ENCODE data around the gene TMIGD1.

The TMIGD1 gene

GRCh38 chr17:30337393-30337999, 3.6 kb upstream of the TMIGD1 start:
- DNase-seq (ENCODE audit: low spot score): no peak
- Histone ChIP-seq H3K27me3 (ENCODE audit: insufficient read depth, poor library complexity, severe bottlenecking) (no peaks in the 10 kb centered on the region), H3K4me3 (ENCODE audit: severe bottlenecking) (no peak overlapping the region), H3K4me1 (ENCODE audit: insufficient read depth, poor library complexity, severe bottlenecking) (peaks cover 10% of the 10 kb centered on the region), H3K9me3 (ENCODE audit: severe bottlenecking) (no peaks in the 10 kb centered on the region), H3K36me3 (ENCODE audit: low read depth) (no peaks in the 10 kb centered on the region), H3K27ac (ENCODE audit: poor library complexity, severe bottlenecking) (no peak overlapping the region)
- ATAC-seq (ENCODE audit: low read depth): no peak
- no peak for TF ChIP-seq CTCF (IDR thresholded peaks at IDR 0.05; ENCODE audit: poor library complexity, severe bottlenecking)

GRCh38 chr17:30336369-30337171, 2.7 kb upstream of the TMIGD1 start:
- no peaks in the 10 kb centered on the region for H3K36me3 ChIP-seq (ENCODE audit: low read depth)
- ATAC-seq (ENCODE audit: low read depth) (no peak), DNase-seq (ENCODE audit: low spot score) (no peak)
- no peak overlapping the region for H3K27ac ChIP-seq (ENCODE audit: poor library complexity, severe bottlenecking)
- no peak overlapping the region for H3K4me3 ChIP-seq (ENCODE audit: severe bottlenecking)
- TF ChIP-seq CTCF (IDR thresholded peaks at IDR 0.05; ENCODE audit: poor library complexity, severe bottlenecking): peak; percentile 74
- no peaks in the 10 kb centered on the region for H3K27me3 ChIP-seq (ENCODE audit: insufficient read depth, poor library complexity, severe bottlenecking)
- peaks cover 10% of the 10 kb centered on the region for H3K4me1 ChIP-seq (ENCODE audit: insufficient read depth, poor library complexity, severe bottlenecking)
- H3K9me3 ChIP-seq (ENCODE audit: severe bottlenecking): no peaks in the 10 kb centered on the region

GRCh38 chr17:30334421-30334820, 564 bp upstream of the TMIGD1 start:
- H3K9me3 ChIP-seq (ENCODE audit: severe bottlenecking): no peaks in the 10 kb centered on the region
- no peaks in the 10 kb centered on the region for H3K36me3 ChIP-seq (ENCODE audit: low read depth)
- no peaks in the 10 kb centered on the region for H3K4me1 ChIP-seq (ENCODE audit: insufficient read depth, poor library complexity, severe bottlenecking)
- H3K27me3 ChIP-seq (ENCODE audit: insufficient read depth, poor library complexity, severe bottlenecking): no peaks in the 10 kb centered on the region
- H3K27ac ChIP-seq (ENCODE audit: poor library complexity, severe bottlenecking): no peak overlapping the region
- ATAC-seq (ENCODE audit: low read depth) (no peak), DNase-seq (ENCODE audit: low spot score) (no peak)
- H3K4me3 ChIP-seq (ENCODE audit: severe bottlenecking): no peak overlapping the region
- no peak for TF ChIP-seq CTCF (IDR thresholded peaks at IDR 0.05; ENCODE audit: poor library complexity, severe bottlenecking)

GRCh38 chr17:30332057-30332542, 1.8 kb downstream of the TMIGD1 start:
- TF ChIP-seq CTCF (IDR thresholded peaks at IDR 0.05; ENCODE audit: poor library complexity, severe bottlenecking): no peak
- DNase-seq (ENCODE audit: low spot score) (no peak), ATAC-seq (ENCODE audit: low read depth) (peak; percentile 58)
- Histone ChIP-seq H3K36me3 (ENCODE audit: low read depth) (no peaks in the 10 kb centered on the region), H3K9me3 (ENCODE audit: severe bottlenecking) (no peaks in the 10 kb centered on the region), H3K4me1 (ENCODE audit: insufficient read depth, poor library complexity, severe bottlenecking) (no peaks in the 10 kb centered on the region), H3K27ac (ENCODE audit: poor library complexity, severe bottlenecking) (no peak overlapping the region), H3K27me3 (ENCODE audit: insufficient read depth, poor library complexity, severe bottlenecking) (no peaks in the 10 kb centered on the region), H3K4me3 (ENCODE audit: severe bottlenecking) (no peak overlapping the region)

GRCh38 chr17:30326809-30327208, 7.0 kb downstream of the TMIGD1 start:
- ATAC-seq (ENCODE audit: low read depth): no peak
- Histone ChIP-seq H3K36me3 (ENCODE audit: low read depth) (no peaks in the 10 kb centered on the region), H3K9me3 (ENCODE audit: severe bottlenecking) (no peaks in the 10 kb centered on the region), H3K27ac (ENCODE audit: poor library complexity, severe bottlenecking) (no peak overlapping the region), H3K4me1 (ENCODE audit: insufficient read depth, poor library complexity, severe bottlenecking) (no peaks in the 10 kb centered on the region), H3K27me3 (ENCODE audit: insufficient read depth, poor library complexity, severe bottlenecking) (no peaks in the 10 kb centered on the region), H3K4me3 (ENCODE audit: severe bottlenecking) (no peak overlapping the region)
- TF ChIP-seq CTCF (IDR thresholded peaks at IDR 0.05; ENCODE audit: poor library complexity, severe bottlenecking): no peak
- no peak for DNase-seq (ENCODE audit: low spot score)

Data from RWPE2 (cell line).